GM12878 (cell line): ENCODE measurements around the gene ZNF385C. TPM values are rescaled to one million over a fixed set of nuclear protein-coding genes. Genes with fewer than 3 reads are reported as not detected.

Experiments
- ATAC-seq: fragments of 200-7000 bp; cut with Tn5 transposase; 3 replicates; pipeline ENCODE4 v1.9.1; 2020; ENCODE audit warnings: mild to moderate bottlenecking, moderate library complexity
- BruUV-seq: library from RNA; stranded (reverse); fragments of 400-500 nt; replicated peaks from 2 replicates; lab custom pipeline; 2021; lab: Mats Ljungman, UMichigan
- CTCF ChIA-PET: fragments of 300-600 bp; sonication (Branson Sonifier 250); formaldehyde crosslinking; extraction: SDS; loops from one replicate; lab custom pipeline; 2021; ENCODE audit warnings: inconsistent platforms; lab: Yijun Ruan, JAX
- POLR2A ChIA-PET: fragments of 350-600 bp; formaldehyde crosslinking; extraction: SDS; loops from one replicate; lab custom pipeline; 2021; ENCODE audit warnings: inconsistent platforms; lab: Charles Lee
- RAD21 ChIA-PET: fragments of 300-600 bp; sonication (Branson Sonifier 250); formaldehyde crosslinking; loops from one replicate; lab custom pipeline; 2023; ENCODE audit warnings: antibody characterized with exemption; ENCODE audit not compliant: unreplicated experiment; lab: Charles Lee
- SMC1A ChIA-PET: fragments of 300-600 bp; sonication (Branson Sonifier 250); formaldehyde crosslinking; loops from one replicate; lab custom pipeline; 2023; ENCODE audit not compliant: unreplicated experiment, uncharacterized antibody; lab: Charles Lee
- DNase-seq: peaks from one replicate; pipeline ENCODE4 v3.0.0-alpha.2; 2011; ENCODE audit warnings: low read depth, low spot score
- FAIRE-seq: peaks from 3 replicates; lab custom pipeline; 2011; peaks lifted over from hg19 to GRCh38; lab: Jason Lieb, UNC
- H2AFZ ChIP-seq: 2 replicates; pipeline ENCODE4 v1.6.0; 2011; ENCODE audit warnings: low read depth, low read length, control low read depth; ENCODE audit not compliant: control insufficient read depth
- H3K27ac ChIP-seq: 2 replicates; pipeline ENCODE4 v1.5.1; 2011; ENCODE audit warnings: control low read depth; ENCODE audit not compliant: control insufficient read depth, insufficient read depth
- H3K27me3 ChIP-seq, 2 experiments: replicated peaks in 1 of 2; 2 replicates each; pipeline versions ENCODE4 v1.6.0 to v1.6.1; 2011; ENCODE audit warnings: low read length in 1 of 2; ENCODE audit not compliant: control insufficient read depth in 2 of 2, insufficient read depth in 2 of 2
- H3K36me3 ChIP-seq, 2 experiments: 2 replicates each; pipeline ENCODE4 v1.5.1; 2011; ENCODE audit warnings: low read length in 1 of 2; ENCODE audit not compliant: control insufficient read depth in 2 of 2, insufficient read depth in 2 of 2
- H3K4me1 ChIP-seq: 2 replicates; pipeline ENCODE4 v1.6.1; 2011; ENCODE audit warnings: mild to moderate bottlenecking, low read length, moderate library complexity, mixed read lengths; ENCODE audit not compliant: control insufficient read depth, insufficient read depth
- H3K4me2 ChIP-seq: 2 replicates; pipeline ENCODE4 v1.6.0; 2011; ENCODE audit warnings: control low read depth; ENCODE audit not compliant: control insufficient read depth, insufficient read depth
- H3K4me3 ChIP-seq: fragments of 200-600 bp; sonication (generic); 2 replicates; pipeline ENCODE4 v1.5.1; 2016
- H3K79me2 ChIP-seq: 2 replicates; pipeline ENCODE4 v1.6.0; 2011; ENCODE audit warnings: low read length; ENCODE audit not compliant: control insufficient read depth, insufficient read depth
- H3K9ac ChIP-seq: 2 replicates; pipeline ENCODE4 v1.8.0; 2011; ENCODE audit warnings: low read length, control low read depth, mixed read lengths; ENCODE audit not compliant: control insufficient read depth, insufficient read depth
- H3K9me3 ChIP-seq: replicated peaks from 3 replicates; pipeline ENCODE4 v1.5.1; 2011; ENCODE audit warnings: mild to moderate bottlenecking, low read length; ENCODE audit not compliant: control insufficient read depth, insufficient read depth
- H4K20me1 ChIP-seq: 2 replicates; pipeline ENCODE4 v1.6.0; 2011; ENCODE audit not compliant: control insufficient read depth, insufficient read depth
- CTCF ChIP-seq, 3 experiments: IDR thresholded peaks in 2 of 3; conservative IDR thresholded peaks in 1 of 3; 2 replicates each; pipeline ENCODE4 v1.5.1; 2011; ENCODE audit warnings: low read depth in 3 of 3, low read length in 3 of 3, mild to moderate bottlenecking in 3 of 3, control low read depth in 2 of 3, moderate library complexity in 2 of 3, inconsistent platforms in 1 of 3, mixed read lengths in 1 of 3; ENCODE audit not compliant: control insufficient read depth in 2 of 3, insufficient read depth in 1 of 3; ENCODE audit errors: extremely low read depth in 1 of 3
- MYC ChIP-seq: IDR thresholded peaks from 2 replicates; pipeline ENCODE4 v1.6.1; 2011; ENCODE audit warnings: mild to moderate bottlenecking, low read length, moderate library complexity, inconsistent platforms; ENCODE audit not compliant: insufficient read depth, insufficient replicate concordance, insufficient read length, severe bottlenecking
- RAD21 ChIP-seq: IDR thresholded peaks from 2 replicates; pipeline ENCODE4 v1.6.1; 2011; ENCODE audit warnings: mild to moderate bottlenecking, low read depth, low read length, moderate library complexity; ENCODE audit not compliant: insufficient read depth
- ZNF24 ChIP-seq: fragments of 450-650 bp; IDR thresholded peaks from 2 replicates; pipeline ENCODE4 v1.6.1; 2017; ENCODE audit warnings: antibody characterized with exemption, mild to moderate bottlenecking
- WGBS: methylation state at CpG from one replicate; pipeline ENCODE4 v1.1.6; 2016; ENCODE audit warnings: low lambda C conversion rate; ENCODE audit not compliant: insufficient replicate concordance, insufficient coverage; ENCODE audit errors: missing lambda C conversion rate; 5-methylcytosine and 5-hydroxymethylcytosine counted together
- in situ Hi-C: fragments of 300-500 bp; cut with MboI; formaldehyde crosslinking; loops from 9 replicates; pipeline ENCODE4 v1.14.3; 2018; ENCODE audit warnings: mixed read lengths
- intact Hi-C: fragments of 100-400 bp; cut with micrococcal nuclease; formaldehyde crosslinking; loops from one replicate; pipeline ENCODE4 v1.14.2; 2022; ENCODE audit not compliant: unreplicated experiment
- polyA plus RNA-seq, 11 experiments: library from polyadenylated mRNA; depleted of rRNA in 4 of 11; unstranded in 6 of 11; stranded (reverse) in 5 of 11; fragments of >200 nt; fragmentation: Nextera tagmentation in 4 of 11; fragmentation: Illumina TruSeq in 1 of 11; extraction: Ambion mirVana in 4 of 11; extraction: Trizol in 1 of 11; gene quantifications; 1 replicate in 1 of 11; 2 replicates in 10 of 11; pipeline versions ENCODE4 v1.2.1 to v1.2.3, GENCODE V29; 2011 to 2016; ENCODE audit warnings: inconsistent platforms in 2 of 11, missing spikeins in 2 of 11, low read depth in 1 of 11
- total RNA-seq, 4 experiments: library from RNA; depleted of rRNA in 3 of 4; stranded (reverse); fragments of >200 nt in 3 of 4; fragmentation: Illumina TruSeq in 1 of 4; extraction: Trizol in 1 of 4; gene quantifications; 2 replicates each; pipeline versions ENCODE4 v1.2.1 to v1.2.3, GENCODE V29; 2013 to 2021

ZNF385C gene
- total and polyA plus RNA-seq, 10 of the 15 experiments (the other 5 are each of a cell fraction or from before 2014, with no cell fraction given) = 0.06 to 0.20 (median 0.07) TPM; not detected in 5

GRCh38 chr17:42009170-42009569, 89.1 kb downstream of the ZNF385C start:
- Histone ChIP-seq H4K20me1 (peaks cover 4% of the 10 kb centered on the region; the same call in 1 of the 2 replicates), H3K79me2 (peaks cover 78% of the 10 kb centered on the region), H3K4me2 (no peak overlapping the region; the same call in 1 of the 2 replicates), H3K4me1 (no peaks in the 10 kb centered on the region), H3K9me3 (no peaks in the 10 kb centered on the region), H2AFZ (no peak overlapping the region), H3K9ac (no peak overlapping the region), H3K27me3 (no peaks in the 10 kb centered on the region), H3K27ac (no peak overlapping the region), H3K36me3 (peaks cover 0 to 12% of the 10 kb centered on the region in 2 experiments; a peak in 2 of 4 replicates), H3K4me3 (no peak overlapping the region)
- no TSS peak for BruUV-seq
- POLR2A ChIA-PET = no interaction called here
- 84% methylated on average over 4 of the region's 4 CpGs for WGBS
- peak; percentile 68 for ATAC-seq
- no peak for DNase-seq
- RAD21 ChIA-PET = interaction anchor here (0.9 to 1.9 kb wide), 2 partner anchors 9 to 45 kb away, joined by 3 to 9 read pairs; partner anchors contain the start of gene DNAJC7
- intact Hi-C loops (no loop called here), in situ Hi-C loops (loop anchor here (25.0 kb wide), 1 partner anchor 1203 kb away; the partner anchor contains the start of gene TMEM106A)
- TF ChIP-seq ZNF24 = no peak
- no peak for TF ChIP-seq MYC
- 0 out of 2 replicates have a peak, but pooled peaks have one; percentile 5 for TF ChIP-seq RAD21
- peak; percentile 19 to 29 (median 20); a peak in 4 of 6 replicates for TF ChIP-seq CTCF (IDR thresholded peaks at IDR 0.05 in 2 of 3, conservative IDR thresholded peaks at IDR 0.05 in 1 of 3; ENCODE audit: control insufficient read depth in 2 of 3, extremely low read depth in 1 of 3, insufficient read depth in 1 of 3, low read depth in 3 of 3, low read length in 3 of 3)
- CTCF ChIA-PET = interaction anchor here (1.1 to 1.5 kb wide), 3 partner anchors 8 to 104 kb away, joined by 3 to 4 read pairs (median 3); partner anchors contain the start of gene DNAJC7
- SMC1A ChIA-PET = interaction anchor here (1.1 to 1.2 kb wide), 2 partner anchors 9 to 32 kb away, joined by 3 read pairs; no protein-coding TSS in a partner anchor
- FAIRE-seq = no peak
